GM21526 (cell line): ENCODE results near the gene SLC26A5.

Experiments used
- ATAC-seq: cut with Tn5 transposase; IDR thresholded peaks from one replicate; pipeline ENCODE4 v1.9.1; 2021; ENCODE audit warnings: moderate library complexity; ENCODE audit not compliant: unreplicated experiment, low FRiP score

SLC26A5 gene

GRCh38 chr7:103348959-103349358, 97.0 kb downstream of the SLC26A5 start:
- no peak for ATAC-seq

GRCh38 chr7:103348452-103348851, 97.6 kb downstream of the SLC26A5 start:
- ATAC-seq = no peak

- ATAC-seq = peak; percentile 70
Measured at GRCh38 chr7:103347507-103348267, 98.3 kb downstream of the SLC26A5 start, which contains the start of gene PSMC2. Gene PSMC2, plus strand, starts transcription at chr7:103347643. Its CDS starts 69 bp downstream, at chr7:103347712.

DNA sequence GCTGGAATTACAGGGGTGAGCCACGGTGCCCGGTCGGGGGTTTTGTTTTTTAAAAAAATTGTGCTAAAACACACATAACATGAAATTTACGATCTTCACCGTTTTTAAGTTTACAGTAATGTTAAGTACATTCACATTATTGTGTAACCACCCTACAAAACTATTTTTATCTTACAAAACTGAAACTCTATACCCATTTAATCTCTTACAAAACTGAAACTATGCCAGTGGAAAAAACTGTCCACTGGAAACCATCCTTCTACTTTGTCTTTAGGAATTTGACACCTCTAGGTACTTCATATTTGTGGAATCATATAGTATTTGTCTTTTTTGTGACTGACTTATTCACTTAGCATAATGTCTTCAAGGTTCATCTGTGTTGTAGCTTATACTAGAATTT, 99.6 kb downstream of the SLC26A5 start:
- ATAC-seq = no peak

DNA sequence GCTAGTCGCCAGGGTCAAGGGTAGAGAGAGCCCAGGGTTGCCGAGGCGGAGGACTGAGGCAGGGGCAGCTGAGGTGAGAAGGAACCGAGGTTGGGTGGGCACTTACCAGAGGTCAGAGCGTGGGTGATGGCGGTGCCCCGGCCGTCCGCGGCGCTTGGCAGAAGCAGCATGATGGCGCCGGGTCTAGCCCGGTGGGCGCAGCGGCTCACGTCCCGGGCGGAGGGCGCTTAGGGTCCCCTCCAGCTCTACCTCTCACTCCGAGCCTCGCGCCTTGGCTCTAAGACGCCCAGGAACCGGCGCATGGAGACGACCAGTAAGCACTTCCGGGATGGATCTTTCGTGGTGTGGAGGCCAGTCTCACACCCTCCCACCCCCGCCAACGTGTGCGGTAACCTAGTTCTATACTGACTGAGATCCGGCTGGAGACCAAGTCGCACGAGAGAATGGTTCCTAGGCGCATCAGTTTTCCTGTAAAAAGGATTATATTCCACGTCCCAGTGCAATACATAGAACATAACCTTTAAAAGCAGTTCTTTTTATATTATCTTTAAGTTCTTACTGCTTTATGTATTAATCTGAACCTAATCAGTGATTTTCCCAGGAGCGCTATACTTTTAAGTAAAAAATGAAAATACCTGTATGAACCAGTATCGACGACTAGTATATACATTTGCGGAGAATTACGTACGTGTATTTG, 101.4 kb downstream of the SLC26A5 start, which contains the start of gene DNAJC2:
Gene DNAJC2, minus strand, starts transcription at position 315 of the 697 bp plus-strand sequence. Its CDS starts 145 bp downstream, at position 170.
- ATAC-seq = peak; percentile 69

- peak; percentile 12 for ATAC-seq
Measured at GRCh38 chr7:103343758-103344452, 102.1 kb downstream of the SLC26A5 start.

GRCh38 chr7:103343332-103343731, 102.7 kb downstream of the SLC26A5 start:
- no peak for ATAC-seq

DNA sequence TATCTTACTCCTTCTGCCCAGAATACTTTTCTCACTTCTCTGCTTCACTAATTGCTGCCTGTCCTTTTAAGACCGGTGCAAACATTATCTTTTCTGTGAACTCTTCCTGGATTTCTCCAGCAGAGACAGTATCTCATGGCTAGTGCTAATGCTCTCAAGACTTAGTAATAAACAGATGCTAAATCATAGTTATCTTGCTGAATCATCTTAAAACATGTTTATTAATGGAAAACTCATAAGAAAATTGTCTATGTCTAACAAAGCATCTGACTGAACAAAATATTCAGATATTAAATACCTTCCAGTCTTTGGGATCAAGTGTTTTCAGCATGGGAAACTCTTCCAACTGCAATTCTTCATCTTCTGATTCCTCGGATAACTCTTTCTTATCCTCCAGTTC, 104.5 kb downstream of the SLC26A5 start:
- no peak for ATAC-seq

GRCh38 chr7:103338864-103339263, 107.1 kb downstream of the SLC26A5 start:
- ATAC-seq = no peak

DNA sequence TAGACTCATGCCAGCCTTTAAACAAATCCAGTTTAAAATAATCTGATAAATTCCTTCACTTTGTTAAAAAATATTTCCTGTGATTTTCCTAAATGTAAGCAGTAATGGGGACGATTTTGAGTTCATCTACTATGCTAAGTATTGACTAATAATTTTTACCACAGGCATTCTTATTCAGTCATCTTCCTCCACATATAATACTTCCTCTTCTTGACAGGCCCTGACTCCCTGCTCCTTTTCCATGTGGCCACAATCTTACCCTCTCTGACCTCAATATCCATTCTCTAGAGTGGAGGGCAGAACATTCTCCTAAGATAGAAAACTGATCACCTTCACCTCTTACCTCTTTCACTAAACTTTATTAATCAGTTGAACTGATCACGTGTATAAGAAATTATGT, 109.2 kb downstream of the SLC26A5 start:
- ATAC-seq = no peak

- no peak for ATAC-seq
Measured at GRCh38 chr7:103325744-103326143, 120.3 kb downstream of the SLC26A5 start.
